Lung (tissue), 12 donors: Measurements from ENCODE around the gene ITGB6. TPM values are rescaled to one million over a fixed set of nuclear protein-coding genes. Genes with fewer than 3 reads are reported as not detected.

Experiments used
- ATAC-seq: fragments of 200-7000 bp; cut with Tn5 transposase; one replicate; pipeline ENCODE4 v1.9.1; 2020; ENCODE audit warnings: moderate number of reproducible peaks; ENCODE audit not compliant: insufficient read depth, low FRiP score
- DNase-seq, 3 donors: peaks; one replicate each; pipeline ENCODE4 v3.0.0-alpha.2; 2013 to 2017
- H3K27ac ChIP-seq, 2 donors: one replicate each; pipeline ENCODE4 v1.5.1; 2013; ENCODE audit warnings: mild to moderate bottlenecking in 2 of 2, moderate library complexity in 2 of 2, control low read depth in 1 of 2, inconsistent platforms in 1 of 2, low read depth in 1 of 2, low read length in 1 of 2
- H3K27me3 ChIP-seq, 3 donors: one replicate each; pipeline ENCODE4 v1.5.1; 2013; ENCODE audit warnings: low read length in 2 of 3; ENCODE audit not compliant: control insufficient read depth in 3 of 3, insufficient read depth in 3 of 3
- H3K36me3 ChIP-seq, 4 donors: one replicate each; pipeline ENCODE4 v1.5.1; 2013; ENCODE audit warnings: low read length in 4 of 4, mild to moderate bottlenecking in 1 of 4, moderate library complexity in 1 of 4; ENCODE audit not compliant: control insufficient read depth in 4 of 4, insufficient read depth in 4 of 4
- H3K4me1 ChIP-seq, 5 donors: one replicate each; pipeline ENCODE4 v1.5.1; 2013; ENCODE audit warnings: low read length in 5 of 5, mild to moderate bottlenecking in 2 of 5, moderate library complexity in 1 of 5; ENCODE audit not compliant: control insufficient read depth in 5 of 5, insufficient read depth in 5 of 5
- H3K4me3 ChIP-seq: one replicate; pipeline ENCODE4 v1.5.1; 2013; ENCODE audit warnings: mild to moderate bottlenecking, control low read depth, moderate library complexity
- H3K9ac ChIP-seq, 2 donors: one replicate each; pipeline ENCODE4 v1.5.1; 2013; ENCODE audit warnings: low read length in 2 of 2, control low read depth in 1 of 2; ENCODE audit not compliant: insufficient read depth in 1 of 2
- H3K9me3 ChIP-seq, 4 donors: one replicate each; pipeline ENCODE4 v1.5.1; 2013; ENCODE audit warnings: low read length in 3 of 4, mild to moderate bottlenecking in 1 of 4, moderate library complexity in 1 of 4; ENCODE audit not compliant: control insufficient read depth in 4 of 4, insufficient read depth in 3 of 4
- WGBS, 2 donors: extraction: QIAGEN DNeasy Blood & Tissue Kit; methylation state at CpG; one replicate each; pipeline ENCODE4 v1.1.7; 2013; 5-methylcytosine and 5-hydroxymethylcytosine counted together
- polyA plus RNA-seq, 2 donors: library from polyadenylated mRNA; stranded (reverse); fragments of 200-250 nt; gene quantifications; one replicate each; pipeline ENCODE4 v1.2.1, GENCODE V29; 2013
- total RNA-seq, 2 donors: library from RNA; depleted of rRNA in 1 of 2; stranded (reverse); fragments of >200 nt in 1 of 2; gene quantifications; one replicate each; pipeline ENCODE4 v1.2.1, GENCODE V29; 2014 to 2021
- TF ChIP-seq, protein P1 (sequence below): IDR thresholded peaks from 2 replicates; pipeline ENCODE4 v1.5.1; 2012; ENCODE audit warnings: mild to moderate bottlenecking; ENCODE audit errors: control extremely low read depth, extremely low read depth
- donor health status: control.
- donor health status: control.
- donor health status: Bipolar disorder and iron deficiency.
- donor health status: healthy.
- donor health status: DM: yes; HTN: yes; CAD: no.

ITGB6 gene
- total and polyA plus RNA-seq, 4 donors = 35.1 to 141 (median 41.8) TPM

- DNase-seq = no peak
- no peak for ATAC-seq
- Histone ChIP-seq H3K9ac (no peak overlapping the region), H3K27me3 (no peaks in the 10 kb centered on the region), H3K9me3 (no peaks in the 10 kb centered on the region), H3K4me3 (no peak overlapping the region), H3K27ac (no peak overlapping the region), H3K4me1 (no peaks in the 10 kb centered on the region), H3K36me3 (peaks cover 0 to 2% (median 0%) of the 10 kb centered on the region in 4 donors)
- WGBS, 2 donors = 83 to 84% methylated on average over 1 of the region's 1 CpG
- TF ChIP-seq, protein P1, sequence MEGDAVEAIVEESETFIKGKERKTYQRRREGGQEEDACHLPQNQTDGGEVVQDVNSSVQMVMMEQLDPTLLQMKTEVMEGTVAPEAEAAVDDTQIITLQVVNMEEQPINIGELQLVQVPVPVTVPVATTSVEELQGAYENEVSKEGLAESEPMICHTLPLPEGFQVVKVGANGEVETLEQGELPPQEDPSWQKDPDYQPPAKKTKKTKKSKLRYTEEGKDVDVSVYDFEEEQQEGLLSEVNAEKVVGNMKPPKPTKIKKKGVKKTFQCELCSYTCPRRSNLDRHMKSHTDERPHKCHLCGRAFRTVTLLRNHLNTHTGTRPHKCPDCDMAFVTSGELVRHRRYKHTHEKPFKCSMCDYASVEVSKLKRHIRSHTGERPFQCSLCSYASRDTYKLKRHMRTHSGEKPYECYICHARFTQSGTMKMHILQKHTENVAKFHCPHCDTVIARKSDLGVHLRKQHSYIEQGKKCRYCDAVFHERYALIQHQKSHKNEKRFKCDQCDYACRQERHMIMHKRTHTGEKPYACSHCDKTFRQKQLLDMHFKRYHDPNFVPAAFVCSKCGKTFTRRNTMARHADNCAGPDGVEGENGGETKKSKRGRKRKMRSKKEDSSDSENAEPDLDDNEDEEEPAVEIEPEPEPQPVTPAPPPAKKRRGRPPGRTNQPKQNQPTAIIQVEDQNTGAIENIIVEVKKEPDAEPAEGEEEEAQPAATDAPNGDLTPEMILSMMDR = no peak
Measured at GRCh38 chr2:160165996-160166395, 34.1 kb downstream of the ITGB6 start.

- no peaks in the 10 kb centered on the region for H3K4me1 ChIP-seq
- peaks cover 0 to 2% (median 0%) of the 10 kb centered on the region in 4 donors for H3K36me3 ChIP-seq
- ATAC-seq (no peak), DNase-seq (no peak)
- TF ChIP-seq, protein P1 = no peak
- no peak overlapping the region for H3K9ac ChIP-seq
- 81 to 93% methylated on average over 2 of the region's 2 CpGs for WGBS, 2 donors
- no peak overlapping the region for H3K27ac ChIP-seq
- H3K4me3 ChIP-seq = no peak overlapping the region
- H3K27me3 ChIP-seq = no peaks in the 10 kb centered on the region
- H3K9me3 ChIP-seq = no peaks in the 10 kb centered on the region
Measured at GRCh38 chr2:160165081-160165480, 35.0 kb downstream of the ITGB6 start.

GRCh38 chr2:160157861-160158829 lies 41.9 kb downstream of the ITGB6 start:
- H3K27me3 ChIP-seq = no peaks in the 10 kb centered on the region
- ATAC-seq = no peak
- no peaks in the 10 kb centered on the region for H3K9me3 ChIP-seq
- TF ChIP-seq, protein P1 = no peak
- 65 to 75% methylated on average over 13 of the region's 13 CpGs for WGBS, 2 donors
- no peak overlapping the region for H3K27ac ChIP-seq
- peaks cover 0 to 2% (median 0%) of the 10 kb centered on the region in 4 donors for H3K36me3 ChIP-seq
- no peak overlapping the region for H3K9ac ChIP-seq
- H3K4me3 ChIP-seq = no peak overlapping the region
- peaks cover 0 to 3% (median 0%) of the 10 kb centered on the region in 5 donors for H3K4me1 ChIP-seq
- DNase-seq = peak in 2 of 3 donors; percentile 7 to 13
